HEK293 (cell line): Measurements from ENCODE around the gene DDAH1.

Experiments used
- EGR2 ChIP-seq: fragments of 450-650 bp; formaldehyde crosslinking; IDR thresholded peaks from 2 replicates; pipeline ENCODE4 v1.5.1; 2016; ENCODE audit warnings: low read depth, missing biosample characterization, missing genetic modification characterization
- GLI4 ChIP-seq: fragments of 450-650 bp; formaldehyde crosslinking; IDR thresholded peaks from 2 replicates; pipeline ENCODE4 v1.5.1; 2016; ENCODE audit warnings: missing biosample characterization, missing genetic modification characterization
- MZF1 ChIP-seq: fragments of 450-650 bp; formaldehyde crosslinking; IDR thresholded peaks from 2 replicates; pipeline ENCODE4 v1.5.1; 2017; ENCODE audit warnings: missing biosample characterization, missing genetic modification characterization, borderline replicate concordance
- PRDM1 ChIP-seq: fragments of 450-650 bp; formaldehyde crosslinking; IDR thresholded peaks from 2 replicates; pipeline ENCODE4; 2016; ENCODE audit warnings: missing biosample characterization, missing genetic modification characterization
- SCRT1 ChIP-seq: fragments of 450-650 bp; formaldehyde crosslinking; IDR thresholded peaks from 2 replicates; pipeline ENCODE4 v1.5.1; 2016; ENCODE audit warnings: missing biosample characterization, missing genetic modification characterization, borderline replicate concordance
- SP2 ChIP-seq: fragments of 450-650 bp; formaldehyde crosslinking; IDR thresholded peaks from 2 replicates; pipeline ENCODE4 v1.5.1; 2016; ENCODE audit warnings: missing biosample characterization, missing genetic modification characterization
- WT1 ChIP-seq: fragments of 450-650 bp; formaldehyde crosslinking; IDR thresholded peaks from 2 replicates; pipeline ENCODE4 v1.5.1; 2016; ENCODE audit warnings: missing biosample characterization, missing genetic modification characterization
- ZBTB20 ChIP-seq: fragments of 450-650 bp; formaldehyde crosslinking; IDR thresholded peaks from 2 replicates; pipeline ENCODE4 v1.5.1; 2016; ENCODE audit warnings: missing biosample characterization, missing genetic modification characterization
- ZBTB8A ChIP-seq: fragments of 450-650 bp; formaldehyde crosslinking; IDR thresholded peaks from 2 replicates; pipeline ENCODE4 v1.5.1; 2016; ENCODE audit warnings: missing biosample characterization, missing genetic modification characterization
- ZFHX2 ChIP-seq: fragments of 450-650 bp; formaldehyde crosslinking; conservative IDR thresholded peaks from 2 replicates; pipeline ENCODE4 v1.5.1; 2016; ENCODE audit warnings: missing biosample characterization, missing genetic modification characterization
- ZNF10 ChIP-seq: fragments of 450-650 bp; formaldehyde crosslinking; IDR thresholded peaks from 2 replicates; pipeline ENCODE4 v1.5.1; 2017; ENCODE audit warnings: missing biosample characterization, missing genetic modification characterization
- ZNF133 ChIP-seq: fragments of 450-650 bp; formaldehyde crosslinking; IDR thresholded peaks from 2 replicates; pipeline ENCODE4 v1.5.1; 2016; ENCODE audit warnings: missing biosample characterization, missing genetic modification characterization
- ZNF155 ChIP-seq: fragments of 450-650 bp; formaldehyde crosslinking; IDR thresholded peaks from 2 replicates; pipeline ENCODE4 v1.5.1; 2016; ENCODE audit warnings: missing biosample characterization, missing genetic modification characterization
- ZNF16 ChIP-seq: fragments of 450-650 bp; formaldehyde crosslinking; IDR thresholded peaks from 2 replicates; pipeline ENCODE4 v1.5.1; 2016; ENCODE audit warnings: low read depth, missing biosample characterization, missing genetic modification characterization
- ZNF184 ChIP-seq: fragments of 450-650 bp; IDR thresholded peaks from 2 replicates; pipeline ENCODE4 v1.5.1; 2018; ENCODE audit warnings: missing biosample characterization, mild to moderate bottlenecking, missing genetic modification characterization
- ZNF202 ChIP-seq: fragments of 450-650 bp; formaldehyde crosslinking; IDR thresholded peaks from 2 replicates; pipeline ENCODE4 v1.5.1; 2016; ENCODE audit warnings: missing biosample characterization, missing genetic modification characterization, borderline replicate concordance
- ZNF248 ChIP-seq: fragments of 450-650 bp; formaldehyde crosslinking; IDR thresholded peaks from 2 replicates; pipeline ENCODE4 v1.5.1; 2017; ENCODE audit warnings: missing biosample characterization, missing genetic modification characterization
- ZNF335 ChIP-seq: fragments of 450-650 bp; formaldehyde crosslinking; conservative IDR thresholded peaks from 2 replicates; pipeline ENCODE4 v1.5.1; 2016; ENCODE audit warnings: missing biosample characterization, missing genetic modification characterization
- ZNF350 ChIP-seq: fragments of 450-650 bp; formaldehyde crosslinking; IDR thresholded peaks from 2 replicates; pipeline ENCODE4 v1.5.0; 2017; ENCODE audit warnings: missing biosample characterization, mild to moderate bottlenecking, missing genetic modification characterization
- ZNF394 ChIP-seq: fragments of 450-650 bp; formaldehyde crosslinking; IDR thresholded peaks from 2 replicates; pipeline ENCODE4 v1.5.1; 2016; ENCODE audit warnings: missing biosample characterization, missing genetic modification characterization, mild to moderate bottlenecking, moderate library complexity, borderline replicate concordance
- ZNF423 ChIP-seq: fragments of 450-650 bp; formaldehyde crosslinking; IDR thresholded peaks from 2 replicates; pipeline ENCODE4 v1.5.1; 2016; ENCODE audit warnings: missing biosample characterization, missing genetic modification characterization
- ZNF530 ChIP-seq: fragments of 450-650 bp; formaldehyde crosslinking; IDR thresholded peaks from 2 replicates; pipeline ENCODE4 v1.5.1; 2016; ENCODE audit warnings: low read depth, missing biosample characterization, missing genetic modification characterization
- ZNF548 ChIP-seq: fragments of 450-650 bp; formaldehyde crosslinking; IDR thresholded peaks from 2 replicates; pipeline ENCODE4 v1.5.1; 2016; ENCODE audit warnings: missing biosample characterization, missing genetic modification characterization
- ZNF624 ChIP-seq: fragments of 450-650 bp; formaldehyde crosslinking; IDR thresholded peaks from 2 replicates; pipeline ENCODE4 v1.5.1; 2017; ENCODE audit warnings: missing biosample characterization, missing genetic modification characterization
- ZNF629 ChIP-seq: fragments of 450-650 bp; formaldehyde crosslinking; IDR thresholded peaks from 2 replicates; pipeline ENCODE4 v1.5.1; 2017; ENCODE audit warnings: missing biosample characterization, missing genetic modification characterization
- ZNF670 ChIP-seq: fragments of 450-650 bp; formaldehyde crosslinking; IDR thresholded peaks from 2 replicates; pipeline ENCODE4 v1.5.1; 2016; ENCODE audit warnings: missing biosample characterization, missing genetic modification characterization, low read depth
- ZNF768 ChIP-seq: fragments of 450-650 bp; formaldehyde crosslinking; IDR thresholded peaks from 2 replicates; pipeline ENCODE4 v1.5.1; 2018; ENCODE audit warnings: missing biosample characterization, mild to moderate bottlenecking, missing genetic modification characterization
- ZNF792 ChIP-seq: fragments of 450-650 bp; formaldehyde crosslinking; IDR thresholded peaks from 2 replicates; pipeline ENCODE4 v1.5.1; 2016; ENCODE audit warnings: missing biosample characterization, missing genetic modification characterization
- TF ChIP-seq, protein P1 (sequence below): fragments of 450-650 bp; formaldehyde crosslinking; IDR thresholded peaks from 2 replicates; pipeline ENCODE4 v1.5.1; 2016; ENCODE audit warnings: missing biosample characterization, missing genetic modification characterization
- TF ChIP-seq, protein P2 (sequence below): fragments of 450-650 bp; formaldehyde crosslinking; IDR thresholded peaks from 2 replicates; pipeline ENCODE4 v1.5.1; 2017; ENCODE audit warnings: missing biosample characterization, missing genetic modification characterization
- TF ChIP-seq, protein P3 (sequence below): fragments of 450-650 bp; formaldehyde crosslinking; conservative IDR thresholded peaks from 2 replicates; pipeline ENCODE4 v1.5.1; 2016; ENCODE audit warnings: low read depth, missing biosample characterization, missing genetic modification characterization
- TF ChIP-seq, protein P4 (sequence below): fragments of 450-650 bp; formaldehyde crosslinking; IDR thresholded peaks from 2 replicates; pipeline ENCODE4 v1.5.1; 2016; ENCODE audit warnings: missing biosample characterization, missing genetic modification characterization
- TF ChIP-seq, protein P5 (sequence below): fragments of 450-650 bp; formaldehyde crosslinking; IDR thresholded peaks from 2 replicates; pipeline ENCODE4 v1.5.1; 2016; ENCODE audit warnings: missing biosample characterization, missing genetic modification characterization

The DDAH1 gene

DNA sequence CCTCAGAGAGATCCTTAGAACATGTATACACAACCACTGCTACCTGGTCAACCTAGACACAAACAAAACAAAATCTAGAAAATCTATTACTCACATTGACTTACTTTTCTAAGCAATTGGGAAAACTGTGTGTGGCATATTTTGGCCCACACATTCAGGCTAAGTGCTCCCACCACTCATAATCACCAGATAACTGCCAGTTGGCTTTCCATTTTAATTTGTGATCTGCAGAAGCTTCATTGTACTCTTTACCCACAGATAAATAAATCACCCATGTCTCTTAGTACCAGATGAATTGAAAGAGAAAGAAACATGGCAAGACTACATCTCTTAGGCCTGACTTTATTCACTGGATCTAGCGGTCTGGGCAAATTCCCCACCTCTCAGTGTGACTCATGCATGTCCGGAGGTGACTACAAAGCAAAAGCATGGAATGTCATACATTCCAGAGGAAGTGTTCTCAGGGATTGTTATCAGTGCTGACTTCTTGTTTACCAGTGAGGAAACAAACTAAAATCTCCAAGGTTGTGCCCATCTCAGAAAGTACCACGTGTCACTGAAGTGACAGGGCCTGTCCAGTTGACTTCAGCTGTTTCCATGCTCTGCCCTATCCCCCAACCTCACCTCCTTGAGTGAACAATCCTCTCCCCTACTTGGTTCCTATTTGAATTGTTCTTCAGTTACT, 136.1 kb downstream of the DDAH1 start (continued):
- TF ChIP-seq ZNF792 (tag by site-specific recombination) (no peak), ZNF670 (tag by site-specific recombination) (no peak), MZF1 (tag by site-specific recombination) (no peak), GLI4 (no peak), SP2 (tag by site-specific recombination) (no peak), ZNF394 (tag by site-specific recombination) (no peak), PRDM1 (peak; percentile 59), ZNF530 (no peak), ZNF629 (peak; percentile 60), ZNF624 (tag by site-specific recombination) (no peak), ZNF16 (tag by site-specific recombination) (no peak), ZNF202 (tag by site-specific recombination) (no peak), ZNF335 (tag by site-specific recombination) (no peak), ZBTB8A (no peak), ZNF184 (tag by site-specific recombination) (0 out of 2 replicates have a peak, but pooled peaks have one; percentile 33), ZNF248 (no peak), ZNF155 (tag by site-specific recombination) (no peak), SCRT1 (no peak), ZNF350 (tag by site-specific recombination) (no peak), ZNF548 (tag by site-specific recombination) (no peak), ZNF133 (tag by site-specific recombination) (no peak), WT1 (tag by site-specific recombination) (no peak), ZNF768 (tag by site-specific recombination) (no peak), ZFHX2 (no peak), ZNF423 (tag by site-specific recombination) (no peak), ZBTB20 (no peak), EGR2 (tag by site-specific recombination) (no peak), ZNF10 (tag by site-specific recombination) (no peak)
- TF ChIP-seq, protein P1, sequence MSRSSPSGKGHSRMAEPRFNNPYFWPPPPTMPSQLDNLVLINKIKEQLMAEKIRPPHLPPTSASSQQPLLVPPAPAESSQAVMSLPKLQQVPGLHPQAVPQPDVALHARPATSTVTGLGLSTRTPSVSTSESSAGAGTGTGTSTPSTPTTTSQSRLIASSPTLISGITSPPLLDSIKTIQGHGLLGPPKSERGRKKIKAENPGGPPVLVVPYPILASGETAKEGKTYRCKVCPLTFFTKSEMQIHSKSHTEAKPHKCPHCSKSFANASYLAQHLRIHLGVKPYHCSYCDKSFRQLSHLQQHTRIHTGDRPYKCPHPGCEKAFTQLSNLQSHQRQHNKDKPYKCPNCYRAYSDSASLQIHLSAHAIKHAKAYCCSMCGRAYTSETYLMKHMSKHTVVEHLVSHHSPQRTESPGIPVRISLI (tag by site-specific recombination) = no peak
- TF ChIP-seq, protein P2, sequence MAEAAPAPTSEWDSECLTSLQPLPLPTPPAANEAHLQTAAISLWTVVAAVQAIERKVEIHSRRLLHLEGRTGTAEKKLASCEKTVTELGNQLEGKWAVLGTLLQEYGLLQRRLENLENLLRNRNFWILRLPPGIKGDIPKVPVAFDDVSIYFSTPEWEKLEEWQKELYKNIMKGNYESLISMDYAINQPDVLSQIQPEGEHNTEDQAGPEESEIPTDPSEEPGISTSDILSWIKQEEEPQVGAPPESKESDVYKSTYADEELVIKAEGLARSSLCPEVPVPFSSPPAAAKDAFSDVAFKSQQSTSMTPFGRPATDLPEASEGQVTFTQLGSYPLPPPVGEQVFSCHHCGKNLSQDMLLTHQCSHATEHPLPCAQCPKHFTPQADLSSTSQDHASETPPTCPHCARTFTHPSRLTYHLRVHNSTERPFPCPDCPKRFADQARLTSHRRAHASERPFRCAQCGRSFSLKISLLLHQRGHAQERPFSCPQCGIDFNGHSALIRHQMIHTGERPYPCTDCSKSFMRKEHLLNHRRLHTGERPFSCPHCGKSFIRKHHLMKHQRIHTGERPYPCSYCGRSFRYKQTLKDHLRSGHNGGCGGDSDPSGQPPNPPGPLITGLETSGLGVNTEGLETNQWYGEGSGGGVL = no peak
- TF ChIP-seq, protein P3, sequence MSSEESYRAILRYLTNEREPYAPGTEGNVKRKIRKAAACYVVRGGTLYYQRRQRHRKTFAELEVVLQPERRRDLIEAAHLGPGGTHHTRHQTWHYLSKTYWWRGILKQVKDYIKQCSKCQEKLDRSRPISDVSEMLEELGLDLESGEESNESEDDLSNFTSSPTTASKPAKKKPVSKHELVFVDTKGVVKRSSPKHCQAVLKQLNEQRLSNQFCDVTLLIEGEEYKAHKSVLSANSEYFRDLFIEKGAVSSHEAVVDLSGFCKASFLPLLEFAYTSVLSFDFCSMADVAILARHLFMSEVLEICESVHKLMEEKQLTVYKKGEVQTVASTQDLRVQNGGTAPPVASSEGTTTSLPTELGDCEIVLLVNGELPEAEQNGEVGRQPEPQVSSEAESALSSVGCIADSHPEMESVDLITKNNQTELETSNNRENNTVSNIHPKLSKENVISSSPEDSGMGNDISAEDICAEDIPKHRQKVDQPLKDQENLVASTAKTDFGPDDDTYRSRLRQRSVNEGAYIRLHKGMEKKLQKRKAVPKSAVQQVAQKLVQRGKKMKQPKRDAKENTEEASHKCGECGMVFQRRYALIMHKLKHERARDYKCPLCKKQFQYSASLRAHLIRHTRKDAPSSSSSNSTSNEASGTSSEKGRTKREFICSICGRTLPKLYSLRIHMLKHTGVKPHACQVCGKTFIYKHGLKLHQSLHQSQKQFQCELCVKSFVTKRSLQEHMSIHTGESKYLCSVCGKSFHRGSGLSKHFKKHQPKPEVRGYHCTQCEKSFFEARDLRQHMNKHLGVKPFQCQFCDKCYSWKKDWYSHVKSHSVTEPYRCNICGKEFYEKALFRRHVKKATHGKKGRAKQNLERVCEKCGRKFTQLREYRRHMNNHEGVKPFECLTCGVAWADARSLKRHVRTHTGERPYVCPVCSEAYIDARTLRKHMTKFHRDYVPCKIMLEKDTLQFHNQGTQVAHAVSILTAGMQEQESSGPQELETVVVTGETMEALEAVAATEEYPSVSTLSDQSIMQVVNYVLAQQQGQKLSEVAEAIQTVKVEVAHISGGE (tag by site-specific recombination) = no peak
- TF ChIP-seq, protein P4, sequence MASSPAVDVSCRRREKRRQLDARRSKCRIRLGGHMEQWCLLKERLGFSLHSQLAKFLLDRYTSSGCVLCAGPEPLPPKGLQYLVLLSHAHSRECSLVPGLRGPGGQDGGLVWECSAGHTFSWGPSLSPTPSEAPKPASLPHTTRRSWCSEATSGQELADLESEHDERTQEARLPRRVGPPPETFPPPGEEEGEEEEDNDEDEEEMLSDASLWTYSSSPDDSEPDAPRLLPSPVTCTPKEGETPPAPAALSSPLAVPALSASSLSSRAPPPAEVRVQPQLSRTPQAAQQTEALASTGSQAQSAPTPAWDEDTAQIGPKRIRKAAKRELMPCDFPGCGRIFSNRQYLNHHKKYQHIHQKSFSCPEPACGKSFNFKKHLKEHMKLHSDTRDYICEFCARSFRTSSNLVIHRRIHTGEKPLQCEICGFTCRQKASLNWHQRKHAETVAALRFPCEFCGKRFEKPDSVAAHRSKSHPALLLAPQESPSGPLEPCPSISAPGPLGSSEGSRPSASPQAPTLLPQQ (tag by site-specific recombination) = no peak; the same call in 1 of the 2 replicates
- TF ChIP-seq, protein P5, sequence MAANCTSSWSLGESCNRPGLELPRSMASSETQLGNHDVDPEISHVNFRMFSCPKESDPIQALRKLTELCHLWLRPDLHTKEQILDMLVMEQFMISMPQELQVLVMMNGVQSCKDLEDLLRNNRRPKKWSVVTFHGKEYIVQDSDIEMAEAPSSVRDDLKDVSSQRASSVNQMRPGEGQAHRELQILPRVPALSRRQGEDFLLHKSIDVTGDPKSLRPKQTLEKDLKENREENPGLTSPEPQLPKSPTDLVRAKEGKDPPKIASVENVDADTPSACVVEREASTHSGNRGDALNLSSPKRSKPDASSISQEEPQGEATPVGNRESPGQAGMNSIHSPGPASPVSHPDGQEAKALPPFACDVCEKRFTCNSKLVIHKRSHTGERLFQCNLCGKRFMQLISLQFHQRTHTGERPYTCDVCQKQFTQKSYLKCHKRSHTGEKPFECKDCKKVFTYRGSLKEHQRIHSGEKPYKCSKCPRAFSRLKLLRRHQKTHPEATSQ (tag by site-specific recombination) = no peak
